GM18505 (cell line): ENCODE data around the gene CRTAC1.

Experiments used
- ATAC-seq: cut with Tn5 transposase; IDR thresholded peaks from one replicate; pipeline ENCODE4 v1.9.1; 2021; ENCODE audit not compliant: unreplicated experiment
- POLR2A ChIP-seq: IDR thresholded peaks from 4 replicates; pipeline ENCODE4 v1.6.1; 2011; ENCODE audit warnings: borderline replicate concordance; ENCODE audit not compliant: insufficient read depth, insufficient read length; ENCODE audit errors: extremely low read depth

The CRTAC1 gene

DNA sequence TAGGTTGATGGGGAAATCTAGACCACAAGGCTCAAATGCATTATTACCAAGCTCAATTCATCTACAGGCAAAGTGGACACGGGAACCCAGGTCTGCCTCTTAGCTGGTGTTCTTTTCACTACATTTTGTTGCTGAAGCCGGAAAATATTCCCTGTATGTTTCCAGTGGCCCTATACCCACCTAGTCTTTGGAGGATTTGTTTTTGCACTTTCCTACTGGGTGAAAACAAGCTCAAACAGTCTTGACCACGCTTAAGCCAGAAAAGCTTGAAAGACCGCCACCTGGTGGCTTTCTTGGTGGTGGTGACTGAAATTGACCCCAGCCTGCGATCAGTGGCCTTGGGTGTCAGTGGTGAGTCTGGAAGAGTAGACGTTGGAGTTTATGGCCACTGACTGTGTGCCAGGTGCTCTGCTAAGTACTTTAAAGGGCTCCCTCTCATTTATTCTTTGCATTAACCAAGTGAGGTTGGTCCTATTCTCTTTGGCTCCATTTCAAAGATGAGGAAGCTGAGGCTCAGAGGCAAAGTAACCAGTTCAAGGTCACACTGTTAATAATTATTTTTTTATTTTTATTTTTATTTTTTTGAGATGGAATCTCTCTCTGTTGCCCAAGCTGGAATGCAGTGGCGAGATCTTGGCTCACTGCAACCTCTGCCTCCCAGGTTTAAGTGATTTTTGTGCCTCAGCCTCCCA, 11.1 kb upstream of the CRTAC1 start:
- ATAC-seq, result no peak
- no peak for TF ChIP-seq POLR2A

GRCh38 chr10:98039690-98040381, 9.4 kb upstream of the CRTAC1 start:
- TF ChIP-seq POLR2A, result no peak
- ATAC-seq, result no peak

DNA sequence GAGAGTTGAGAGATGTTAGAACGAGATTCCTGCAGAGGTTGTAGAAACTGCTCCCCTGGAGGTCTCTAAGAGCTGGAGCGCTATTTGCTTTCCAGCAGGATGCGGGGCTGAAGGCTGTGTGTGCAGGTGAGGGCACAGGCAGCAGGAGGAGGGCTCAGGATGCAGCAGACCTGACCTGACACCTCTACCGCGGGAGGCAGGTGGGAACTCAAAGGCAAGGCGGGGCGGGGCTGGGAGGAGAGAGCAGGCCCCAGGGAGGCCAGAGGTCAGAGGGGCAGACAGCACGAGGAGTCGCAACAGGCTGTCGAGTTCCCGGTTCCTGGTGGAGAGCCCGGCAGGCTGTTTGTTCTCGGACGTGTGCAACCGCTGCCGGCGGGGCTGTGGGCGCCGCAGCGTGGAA, 7.9 kb upstream of the CRTAC1 start:
- no peak for ATAC-seq
- no peak for TF ChIP-seq POLR2A

GRCh38 chr10:98035599-98035998, 5.2 kb upstream of the CRTAC1 start:
- TF ChIP-seq POLR2A, result no peak
- no peak for ATAC-seq

GRCh38 chr10:98033515-98033914, 3.1 kb upstream of the CRTAC1 start:
- ATAC-seq, result no peak
- no peak for TF ChIP-seq POLR2A

GRCh38 chr10:98031440-98031839, 1.0 kb upstream of the CRTAC1 start:
- no peak for ATAC-seq
- TF ChIP-seq POLR2A, result no peak

DNA sequence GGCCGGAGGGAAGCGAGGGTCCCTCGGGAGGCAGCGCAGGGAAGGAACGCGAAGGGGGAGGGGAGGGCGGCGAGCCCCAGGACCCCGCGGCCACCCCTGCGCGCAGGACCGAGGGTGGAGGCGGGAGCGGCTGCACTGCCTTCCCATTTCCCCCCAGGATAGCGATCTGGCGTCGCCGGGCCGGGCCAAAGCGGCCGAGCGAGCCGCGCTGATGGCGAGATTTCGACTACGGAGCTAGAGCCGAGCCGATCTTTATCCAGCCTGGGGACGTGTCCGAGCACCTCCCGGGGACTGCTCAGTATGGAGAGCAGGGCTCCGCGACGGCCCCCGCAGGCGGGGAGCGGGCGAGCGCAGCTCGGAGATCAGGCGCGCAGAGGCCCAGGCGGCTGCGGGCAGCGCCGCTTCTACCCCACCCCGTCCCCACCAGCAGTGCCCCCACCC, 590 bp upstream of the CRTAC1 start:
- TF ChIP-seq POLR2A, result no peak
- ATAC-seq, result no peak

DNA sequence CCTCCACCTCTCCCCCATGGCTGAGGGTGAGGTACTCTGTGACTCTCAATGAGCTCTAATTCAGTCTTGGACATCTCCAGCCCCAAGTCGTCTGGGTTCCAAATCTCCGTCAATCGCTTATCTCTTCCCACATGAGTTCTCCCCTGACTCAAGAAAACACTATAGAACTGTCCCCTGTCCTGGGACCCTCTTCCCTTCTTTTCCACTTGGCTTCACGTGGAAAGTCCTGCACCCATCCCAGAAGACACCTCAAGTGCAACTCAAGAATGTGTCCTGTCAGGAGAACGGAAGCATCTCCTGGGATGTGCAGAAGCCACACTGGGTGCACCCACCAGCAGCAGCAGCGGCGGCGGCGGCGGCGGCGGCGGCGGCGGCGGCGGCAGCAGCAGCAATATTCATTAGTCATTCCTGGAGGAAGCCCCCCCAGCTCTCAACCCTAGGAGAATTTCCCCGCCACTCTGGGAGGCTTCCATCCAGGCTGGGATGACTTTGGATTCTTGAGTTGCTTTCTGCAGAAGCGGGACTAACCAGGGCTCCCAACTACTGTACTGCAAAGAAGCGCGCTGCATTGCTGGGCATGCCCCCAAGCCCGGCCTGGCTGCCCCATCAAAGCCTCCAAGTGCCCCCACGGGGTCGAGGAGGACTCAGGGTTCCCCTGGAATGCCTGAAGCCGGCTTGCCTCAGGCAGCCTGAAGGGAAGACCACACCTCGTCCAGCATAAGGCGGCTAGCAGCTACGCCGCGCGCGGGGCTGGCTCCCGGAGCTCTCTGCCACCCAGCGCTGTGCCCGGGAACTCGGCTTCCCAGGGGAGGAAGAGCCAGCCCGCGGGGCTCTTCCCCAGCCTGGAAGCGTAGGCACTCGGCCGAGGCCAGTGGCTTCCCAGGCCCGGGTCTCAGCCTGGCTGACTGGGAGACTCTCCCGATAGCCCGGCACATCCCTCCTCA, 1.0 kb downstream of the CRTAC1 start:
- no peak for TF ChIP-seq POLR2A
- no peak for ATAC-seq

DNA sequence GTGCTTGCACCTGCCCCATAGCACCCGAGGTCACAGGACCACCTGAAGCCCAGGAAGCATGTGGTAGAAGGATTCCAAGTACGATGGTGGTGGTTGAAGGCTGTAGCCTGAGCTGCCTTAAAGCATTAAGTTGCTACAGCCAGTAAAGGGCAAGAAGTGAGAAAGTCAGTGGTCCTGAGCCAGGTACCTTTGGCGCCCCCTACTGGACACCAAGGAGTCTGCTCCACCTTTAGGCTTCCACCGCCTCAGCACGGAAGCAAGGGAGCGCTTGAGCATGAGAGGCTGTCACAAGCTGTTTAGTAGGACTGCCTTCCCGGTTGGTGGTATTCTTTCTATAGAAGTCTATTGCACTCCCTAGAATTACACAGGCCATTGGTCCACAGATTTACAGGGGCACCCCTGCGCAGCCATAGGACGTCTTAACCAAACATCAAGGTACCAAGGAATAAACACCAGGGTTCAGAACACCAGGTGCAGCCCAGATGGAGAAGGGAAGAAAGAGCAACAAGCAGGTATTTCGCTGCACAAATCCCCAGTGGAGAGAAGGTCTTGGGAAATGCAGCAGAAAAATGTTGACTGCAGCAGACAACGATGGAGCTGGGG, 2.2 kb downstream of the CRTAC1 start:
- no peak for TF ChIP-seq POLR2A
- ATAC-seq, result no peak

DNA sequence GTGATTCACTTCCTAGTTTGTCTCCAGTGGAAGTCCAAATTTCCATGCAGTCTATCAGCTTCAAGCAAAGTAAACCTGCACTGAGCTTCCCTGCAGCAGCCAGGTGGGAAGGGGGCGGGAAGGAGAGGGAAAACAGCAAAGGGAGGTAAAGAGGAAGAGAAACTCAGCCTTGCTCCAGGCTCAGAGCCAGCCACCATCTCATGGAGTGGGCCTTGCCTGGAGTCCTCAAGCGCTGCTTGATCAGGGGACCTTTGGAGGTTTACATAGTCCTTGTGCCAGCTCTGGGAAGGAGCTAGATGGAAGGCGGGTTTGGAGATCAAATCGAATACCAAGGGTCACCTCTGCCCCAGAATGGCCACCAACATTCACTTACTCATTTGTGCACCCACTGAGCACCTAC, 7.4 kb downstream of the CRTAC1 start:
- TF ChIP-seq POLR2A, result no peak
- no peak for ATAC-seq

DNA sequence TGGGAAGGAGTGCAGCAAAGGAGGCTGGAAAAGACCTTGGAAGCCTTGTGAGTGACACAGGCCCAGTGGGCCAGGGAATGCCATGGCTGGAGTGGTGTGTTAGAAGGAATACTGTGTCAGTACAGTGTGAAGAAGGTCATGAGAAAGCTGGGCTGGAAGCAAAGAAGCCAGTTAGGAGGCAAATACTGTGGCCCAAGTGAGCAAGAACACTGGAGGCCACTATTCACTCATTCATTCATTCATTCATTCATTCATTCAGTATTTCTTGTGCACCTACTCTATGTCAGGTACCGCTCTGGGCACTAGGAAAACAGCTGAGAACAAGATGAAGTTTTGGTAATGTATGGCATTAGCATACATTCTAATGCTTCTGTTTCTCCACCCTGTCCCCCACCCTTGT, 9.6 kb downstream of the CRTAC1 start:
- ATAC-seq, result no peak
- no peak for TF ChIP-seq POLR2A

GRCh38 chr10:98020254-98020653, 10.2 kb downstream of the CRTAC1 start:
- TF ChIP-seq POLR2A, result no peak
- ATAC-seq, result no peak

DNA sequence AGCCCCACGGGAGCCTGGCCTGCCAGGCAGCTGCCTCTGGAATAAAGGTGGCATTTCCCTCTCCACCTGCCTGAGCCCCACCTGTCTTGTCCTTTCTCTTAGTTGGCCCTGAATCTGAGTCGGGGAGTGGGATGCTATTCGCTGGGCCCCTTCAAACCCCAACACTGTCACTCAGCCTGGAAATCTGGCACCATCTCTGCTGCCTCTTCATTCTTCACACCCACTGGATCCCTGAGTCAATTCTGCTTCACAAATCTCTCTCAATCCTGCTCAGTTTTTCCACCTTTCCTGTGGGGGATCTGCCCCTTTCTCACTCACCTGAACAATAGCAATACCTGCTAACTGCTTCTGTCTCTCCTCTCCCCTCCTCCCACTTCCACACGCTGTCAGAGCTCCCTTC, 10.6 kb downstream of the CRTAC1 start:
- no peak for ATAC-seq
- no peak for TF ChIP-seq POLR2A
